Ishikawa (cell line): Measurements from ENCODE around the gene NSMCE4A.

Experiments
- EGR1 ChIP-seq: IDR thresholded peaks from 2 replicates; pipeline ENCODE4 v1.6.1; 2012
- EP300 ChIP-seq: IDR thresholded peaks from 2 replicates; pipeline ENCODE4 v1.6.1; 2012; ENCODE audit warnings: borderline replicate concordance
- FOXM1 ChIP-seq: IDR thresholded peaks from 2 replicates; pipeline ENCODE4 v1.6.1; 2012; ENCODE audit warnings: low read depth, borderline replicate concordance
- NFIC ChIP-seq: IDR thresholded peaks from 2 replicates; pipeline ENCODE4 v1.6.1; 2012
- RAD21 ChIP-seq: IDR thresholded peaks from 2 replicates; pipeline ENCODE4 v1.6.1; 2012; ENCODE audit warnings: low read depth
- TAF1 ChIP-seq: IDR thresholded peaks from 2 replicates; pipeline ENCODE4 v1.6.1; 2012; ENCODE audit warnings: low read depth, mild to moderate bottlenecking
- TEAD4 ChIP-seq: IDR thresholded peaks from 2 replicates; pipeline ENCODE4 v1.6.1; 2012
- YY1 ChIP-seq: IDR thresholded peaks from 2 replicates; pipeline ENCODE4 v1.6.1; 2012; ENCODE audit warnings: low read depth
- TF ChIP-seq, protein P1 (sequence below): IDR thresholded peaks from 2 replicates; pipeline ENCODE4 v1.6.1; 2012; ENCODE audit warnings: low read depth, mild to moderate bottlenecking
- TF ChIP-seq, protein P2 (sequence below): IDR thresholded peaks from 2 replicates; pipeline ENCODE4 v1.6.1; 2012

DNA sequence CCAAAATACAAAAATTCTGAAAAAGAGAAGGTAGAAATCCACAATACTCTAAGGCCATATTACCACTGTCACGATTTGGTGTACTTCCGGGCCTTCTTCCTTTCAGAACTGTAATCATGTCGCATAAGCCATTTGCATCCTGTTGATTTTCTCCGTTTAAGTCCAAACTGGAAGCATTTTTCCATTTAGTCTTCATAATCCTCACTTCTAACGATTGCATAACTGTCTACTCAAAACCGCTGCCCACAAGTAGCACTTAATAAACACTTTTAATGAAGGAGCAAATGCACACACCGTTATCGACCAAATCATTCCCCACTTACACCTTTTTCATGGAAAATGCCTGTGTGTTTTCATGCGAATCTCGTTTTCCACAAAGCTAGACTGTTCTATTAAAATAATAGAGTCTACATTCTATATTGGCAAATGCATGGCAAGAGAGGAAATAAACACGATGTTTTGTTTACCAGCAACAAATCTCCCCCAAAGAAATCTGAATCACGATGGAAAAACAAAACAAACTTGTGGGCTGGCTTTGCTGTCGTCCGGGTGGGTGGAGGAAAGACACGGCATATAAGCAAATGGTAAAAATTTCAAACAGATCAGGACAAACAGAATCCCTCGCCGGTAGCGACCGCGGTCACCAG is 48.2 kb downstream of the NSMCE4A start:
- TF ChIP-seq NFIC: no peak
- TF ChIP-seq, protein P1, sequence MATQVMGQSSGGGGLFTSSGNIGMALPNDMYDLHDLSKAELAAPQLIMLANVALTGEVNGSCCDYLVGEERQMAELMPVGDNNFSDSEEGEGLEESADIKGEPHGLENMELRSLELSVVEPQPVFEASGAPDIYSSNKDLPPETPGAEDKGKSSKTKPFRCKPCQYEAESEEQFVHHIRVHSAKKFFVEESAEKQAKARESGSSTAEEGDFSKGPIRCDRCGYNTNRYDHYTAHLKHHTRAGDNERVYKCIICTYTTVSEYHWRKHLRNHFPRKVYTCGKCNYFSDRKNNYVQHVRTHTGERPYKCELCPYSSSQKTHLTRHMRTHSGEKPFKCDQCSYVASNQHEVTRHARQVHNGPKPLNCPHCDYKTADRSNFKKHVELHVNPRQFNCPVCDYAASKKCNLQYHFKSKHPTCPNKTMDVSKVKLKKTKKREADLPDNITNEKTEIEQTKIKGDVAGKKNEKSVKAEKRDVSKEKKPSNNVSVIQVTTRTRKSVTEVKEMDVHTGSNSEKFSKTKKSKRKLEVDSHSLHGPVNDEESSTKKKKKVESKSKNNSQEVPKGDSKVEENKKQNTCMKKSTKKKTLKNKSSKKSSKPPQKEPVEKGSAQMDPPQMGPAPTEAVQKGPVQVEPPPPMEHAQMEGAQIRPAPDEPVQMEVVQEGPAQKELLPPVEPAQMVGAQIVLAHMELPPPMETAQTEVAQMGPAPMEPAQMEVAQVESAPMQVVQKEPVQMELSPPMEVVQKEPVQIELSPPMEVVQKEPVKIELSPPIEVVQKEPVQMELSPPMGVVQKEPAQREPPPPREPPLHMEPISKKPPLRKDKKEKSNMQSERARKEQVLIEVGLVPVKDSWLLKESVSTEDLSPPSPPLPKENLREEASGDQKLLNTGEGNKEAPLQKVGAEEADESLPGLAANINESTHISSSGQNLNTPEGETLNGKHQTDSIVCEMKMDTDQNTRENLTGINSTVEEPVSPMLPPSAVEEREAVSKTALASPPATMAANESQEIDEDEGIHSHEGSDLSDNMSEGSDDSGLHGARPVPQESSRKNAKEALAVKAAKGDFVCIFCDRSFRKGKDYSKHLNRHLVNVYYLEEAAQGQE: no peak
- no peak for TF ChIP-seq RAD21
- TF ChIP-seq, protein P2, sequence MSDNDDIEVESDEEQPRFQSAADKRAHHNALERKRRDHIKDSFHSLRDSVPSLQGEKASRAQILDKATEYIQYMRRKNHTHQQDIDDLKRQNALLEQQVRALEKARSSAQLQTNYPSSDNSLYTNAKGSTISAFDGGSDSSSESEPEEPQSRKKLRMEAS: no peak; the same call in 1 of the 2 replicates
- no peak for TF ChIP-seq EP300
- TF ChIP-seq TAF1: no peak
- no peak for TF ChIP-seq FOXM1
- TF ChIP-seq YY1: no peak
- TF ChIP-seq TEAD4: no peak
- no peak for TF ChIP-seq EGR1
